ENCODE data around the gene TIMELESS.
"Not testable (repeated sequence)": the region's sequence is repeated elsewhere in the genome, so short reads cannot be mapped to it uniquely, and the experiment has no call there.

The TIMELESS gene

GRCh38 chr12:56448860-56449621, at the start of gene TIMELESS:
TSS of gene TIMELESS (minus strand) at chr12:56449426. CDS start at chr12:56434170, 15,256 bp downstream.
- DNase-seq: peak; percentile 87

- DNase-seq: not testable (repeated sequence)
These were observed 49.1 kb upstream of the TIMELESS start for GRCh38 chr12:56498126-56498902.

- peak; percentile 53 for DNase-seq
These were observed 47.5 kb upstream of the TIMELESS start for GRCh38 chr12:56496704-56497103.

GRCh38 chr12:56494481-56494880, 45.3 kb upstream of the TIMELESS start:
- not testable (repeated sequence) for DNase-seq

GRCh38 chr12:56494106-56494415, 44.8 kb upstream of the TIMELESS start:
- not testable (repeated sequence) for DNase-seq

- DNase-seq: not testable (repeated sequence)
These were observed 44.3 kb upstream of the TIMELESS start for GRCh38 chr12:56493409-56494105.

- DNase-seq: no peak
These were observed 41.1 kb upstream of the TIMELESS start for GRCh38 chr12:56490360-56490759.

GRCh38 chr12:56488041-56488955, 39.1 kb upstream of the TIMELESS start, which contains the start of gene GLS2:
TSS of gene GLS2 (minus strand) at chr12:56488161. CDS start at chr12:56488118, 43 bp downstream.
- DNase-seq: peak; percentile 77

- no peak for DNase-seq
These were observed 38.3 kb upstream of the TIMELESS start for GRCh38 chr12:56487448-56488040.

- no peak for DNase-seq
These were observed 37.5 kb upstream of the TIMELESS start for GRCh38 chr12:56486694-56487093.

GRCh38 chr12:56484566-56484965, 35.3 kb upstream of the TIMELESS start:
- no peak for DNase-seq

- no peak for DNase-seq
These were observed 30.4 kb upstream of the TIMELESS start for GRCh38 chr12:56479625-56480024.

- DNase-seq: no peak
These were observed 28.4 kb upstream of the TIMELESS start for GRCh38 chr12:56477521-56478225.

GRCh38 chr12:56476972-56477432, 27.8 kb upstream of the TIMELESS start:
- no peak for DNase-seq

GRCh38 chr12:56476143-56476542, 26.9 kb upstream of the TIMELESS start:
- no peak for DNase-seq

- DNase-seq: no peak
These were observed 25.2 kb upstream of the TIMELESS start for GRCh38 chr12:56474389-56474788.

GRCh38 chr12:56469007-56469930, 20.0 kb upstream of the TIMELESS start:
- DNase-seq: peak; percentile 15

GRCh38 chr12:56468216-56469006, 19.2 kb upstream of the TIMELESS start, which contains the start of gene SPRYD4:
TSS of gene SPRYD4 (plus strand) at chr12:56468578. CDS start at chr12:56468592, 14 bp downstream.
- DNase-seq: peak; percentile 93

GRCh38 chr12:56462565-56462964, 13.3 kb upstream of the TIMELESS start:
- no peak for DNase-seq

All from stimulated activated CD4-positive, alpha-beta T cell treated with anti-CD3 and anti-CD28 coated beads, Interleukin-4, amount 100 ng/mL, for 24 hours (primary cell).